Caco-2 (cell line): ENCODE data around the gene TTC33. TPM values are rescaled to one million over a fixed set of nuclear protein-coding genes. Genes with fewer than 3 reads are reported as not detected.

Experiments
- BruUV-seq: library from RNA; stranded (reverse); fragments of 400-500 nt; replicated peaks from 2 replicates; lab custom pipeline; 2021; lab: Mats Ljungman, UMichigan
- CTCF ChIA-PET: fragments of 300-600 bp; sonication (Branson Sonifier 250); formaldehyde crosslinking; loops from one replicate; lab custom pipeline; 2022; ENCODE audit warnings: antibody characterized with exemption; lab: Charles Lee
- POLR2A ChIA-PET: fragments of 300-600 bp; sonication (Branson Sonifier 250); formaldehyde crosslinking; loops from one replicate; lab custom pipeline; 2022; ENCODE audit warnings: antibody characterized with exemption; lab: Charles Lee
- DNase-seq, 2 experiments: peaks; one replicate each; pipeline versions ENCODE4 v3.0.0 to v3.0.0-alpha.2; 2020 to 2022
- H3K27me3 ChIP-seq: replicated peaks from 2 replicates; pipeline ENCODE4 v1.6.0; 2011; ENCODE audit warnings: low read length; ENCODE audit not compliant: control insufficient read depth, insufficient read depth
- H3K36me3 ChIP-seq: 2 replicates; pipeline ENCODE4 v1.5.1; 2011; ENCODE audit warnings: low read length; ENCODE audit not compliant: control insufficient read depth, insufficient read depth
- H3K4me1 ChIP-seq: fragments of 250-450 bp; sonication (Bioruptor Pico); 2 replicates; pipeline ENCODE4 v1.5.1; 2020; ENCODE audit warnings: mild to moderate bottlenecking
- H3K4me3 ChIP-seq: 2 replicates; pipeline ENCODE4 v1.5.1; 2011; ENCODE audit warnings: low read depth, mild to moderate bottlenecking, control low read depth, low read length
- H3K9me3 ChIP-seq: fragments of 250-450 bp; sonication (Bioruptor Pico); 2 replicates; pipeline ENCODE4 v1.5.1; 2020; ENCODE audit warnings: mild to moderate bottlenecking, moderate library complexity
- H3K27ac Mint-ChIP-seq: one replicate; pipeline ENCODE4 v1.8.0; 2022; ENCODE audit warnings: mixed read lengths; ENCODE audit not compliant: unreplicated experiment
- H3K27me3 Mint-ChIP-seq: one replicate; pipeline ENCODE4 v1.8.0; 2022; ENCODE audit warnings: mixed read lengths; ENCODE audit not compliant: insufficient read depth, unreplicated experiment
- H3K36me3 Mint-ChIP-seq: one replicate; pipeline ENCODE4 v1.8.0; 2022; ENCODE audit warnings: mild to moderate bottlenecking, mixed read lengths; ENCODE audit not compliant: insufficient read depth, unreplicated experiment
- H3K4me1 Mint-ChIP-seq: one replicate; pipeline ENCODE4 v1.8.0; 2022; ENCODE audit warnings: low read depth, mixed read lengths; ENCODE audit not compliant: unreplicated experiment
- H3K4me3 Mint-ChIP-seq: one replicate; pipeline ENCODE4 v1.8.0; 2022; ENCODE audit warnings: mild to moderate bottlenecking, moderate library complexity, mixed read lengths; ENCODE audit not compliant: unreplicated experiment
- H3K9me3 Mint-ChIP-seq: one replicate; pipeline ENCODE4 v1.8.0; 2022; ENCODE audit warnings: mixed read lengths; ENCODE audit not compliant: unreplicated experiment
- CTCF ChIP-seq, 2 experiments: fragments of 200-600 bp in 1 of 2; IDR thresholded peaks; 1 replicate in 1 of 2; 2 replicates in 1 of 2; pipeline versions ENCODE4 v1.5.1 to v1.8.0; 2011 to 2022; ENCODE audit warnings: antibody characterized with exemption in 1 of 2, control low read depth in 1 of 2, inconsistent platforms in 1 of 2, low read depth in 1 of 2, low read length in 1 of 2, mild to moderate bottlenecking in 1 of 2, moderate library complexity in 1 of 2; ENCODE audit not compliant: insufficient read depth in 1 of 2, severe bottlenecking in 1 of 2, unreplicated experiment in 1 of 2
- intact Hi-C: fragments of 100-400 bp; cut with micrococcal nuclease; formaldehyde crosslinking; loops from one replicate; pipeline ENCODE4 v1.10.0; 2022; ENCODE audit not compliant: unreplicated experiment
- total RNA-seq: library from RNA; stranded (reverse); gene quantifications from 2 replicates; pipeline ENCODE4 v1.2.3, GENCODE V29; 2022

Gene TTC33
- total RNA-seq, 1 experiment from 2014 or later = 8.6 TPM

GRCh38 chr5:40515476-40515875, 240.3 kb downstream of the TTC33 start:
- Histone ChIP-seq H3K36me3 (no peaks in the 10 kb centered on the region), H3K4me3 (no peak overlapping the region), H3K4me1 (no peaks in the 10 kb centered on the region), H3K9me3 (no peaks in the 10 kb centered on the region), H3K27me3 (no peaks in the 10 kb centered on the region)
- intact Hi-C loops = no loop called here
- Mint-ChIP-seq H3K4me3 (no peak overlapping the region), H3K4me1 (no peaks in the 10 kb centered on the region), H3K27ac (no peak overlapping the region), H3K9me3 (no peaks in the 10 kb centered on the region), H3K36me3 (no peaks in the 10 kb centered on the region), H3K27me3 (peaks cover 7% of the 10 kb centered on the region)
- TF ChIP-seq CTCF (IDR thresholded peaks at IDR 0.05; ENCODE audit: insufficient read depth in 1 of 2, low read depth in 1 of 2, low read length in 1 of 2, severe bottlenecking in 1 of 2, unreplicated experiment in 1 of 2) = no peak
- no TSS peak for BruUV-seq
- CTCF ChIA-PET = no interaction called here
- POLR2A ChIA-PET = no interaction called here
- DNase-seq = no peak

- CTCF ChIA-PET = no interaction called here
- no peak for DNase-seq
- Histone ChIP-seq H3K36me3 (no peaks in the 10 kb centered on the region), H3K27me3 (no peaks in the 10 kb centered on the region), H3K4me1 (no peaks in the 10 kb centered on the region), H3K9me3 (no peaks in the 10 kb centered on the region), H3K4me3 (no peak overlapping the region)
- no TSS peak for BruUV-seq
- H3K9me3 Mint-ChIP-seq = no peaks in the 10 kb centered on the region
- H3K36me3 Mint-ChIP-seq = no peaks in the 10 kb centered on the region
- peaks cover 7% of the 10 kb centered on the region for H3K27me3 Mint-ChIP-seq
- H3K4me1 Mint-ChIP-seq = no peaks in the 10 kb centered on the region
- intact Hi-C loops = no loop called here
- no peak for TF ChIP-seq CTCF (IDR thresholded peaks at IDR 0.05; ENCODE audit: insufficient read depth in 1 of 2, low read depth in 1 of 2, low read length in 1 of 2, severe bottlenecking in 1 of 2, unreplicated experiment in 1 of 2)
- POLR2A ChIA-PET = no interaction called here
- no peak overlapping the region for H3K27ac Mint-ChIP-seq
- no peak overlapping the region for H3K4me3 Mint-ChIP-seq
Measured at GRCh38 chr5:40514976-40515375, 240.8 kb downstream of the TTC33 start.

- H3K27me3 ChIP-seq = no peaks in the 10 kb centered on the region
- no peak for DNase-seq
- Mint-ChIP-seq H3K27ac (no peak overlapping the region), H3K4me1 (no peaks in the 10 kb centered on the region), H3K9me3 (no peaks in the 10 kb centered on the region), H3K4me3 (no peak overlapping the region), H3K27me3 (peaks cover 3% of the 10 kb centered on the region), H3K36me3 (no peaks in the 10 kb centered on the region)
- BruUV-seq = no TSS peak
- no peaks in the 10 kb centered on the region for H3K36me3 ChIP-seq
- no peak overlapping the region for H3K4me3 ChIP-seq
- no peaks in the 10 kb centered on the region for H3K9me3 ChIP-seq
- H3K4me1 ChIP-seq = no peaks in the 10 kb centered on the region
- ChIA-PET CTCF (no interaction called here), POLR2A (no interaction called here)
- no peak for TF ChIP-seq CTCF (IDR thresholded peaks at IDR 0.05; ENCODE audit: insufficient read depth in 1 of 2, low read depth in 1 of 2, low read length in 1 of 2, severe bottlenecking in 1 of 2, unreplicated experiment in 1 of 2)
- intact Hi-C loops = no loop called here
Measured at GRCh38 chr5:40511801-40512200, 244.0 kb downstream of the TTC33 start.
